A204.1 (cell line): Measurements from ENCODE around the gene ACER3.
"Not testable (repeated sequence)": the region's sequence is repeated elsewhere in the genome, so short reads cannot be mapped to it uniquely, and the experiment has no call there.

Experiments used
- FAIRE-seq: peaks from 2 replicates; lab custom pipeline; 2012; peaks lifted over from hg19 to GRCh38; lab: Jason Lieb, UNC

The ACER3 gene

DNA sequence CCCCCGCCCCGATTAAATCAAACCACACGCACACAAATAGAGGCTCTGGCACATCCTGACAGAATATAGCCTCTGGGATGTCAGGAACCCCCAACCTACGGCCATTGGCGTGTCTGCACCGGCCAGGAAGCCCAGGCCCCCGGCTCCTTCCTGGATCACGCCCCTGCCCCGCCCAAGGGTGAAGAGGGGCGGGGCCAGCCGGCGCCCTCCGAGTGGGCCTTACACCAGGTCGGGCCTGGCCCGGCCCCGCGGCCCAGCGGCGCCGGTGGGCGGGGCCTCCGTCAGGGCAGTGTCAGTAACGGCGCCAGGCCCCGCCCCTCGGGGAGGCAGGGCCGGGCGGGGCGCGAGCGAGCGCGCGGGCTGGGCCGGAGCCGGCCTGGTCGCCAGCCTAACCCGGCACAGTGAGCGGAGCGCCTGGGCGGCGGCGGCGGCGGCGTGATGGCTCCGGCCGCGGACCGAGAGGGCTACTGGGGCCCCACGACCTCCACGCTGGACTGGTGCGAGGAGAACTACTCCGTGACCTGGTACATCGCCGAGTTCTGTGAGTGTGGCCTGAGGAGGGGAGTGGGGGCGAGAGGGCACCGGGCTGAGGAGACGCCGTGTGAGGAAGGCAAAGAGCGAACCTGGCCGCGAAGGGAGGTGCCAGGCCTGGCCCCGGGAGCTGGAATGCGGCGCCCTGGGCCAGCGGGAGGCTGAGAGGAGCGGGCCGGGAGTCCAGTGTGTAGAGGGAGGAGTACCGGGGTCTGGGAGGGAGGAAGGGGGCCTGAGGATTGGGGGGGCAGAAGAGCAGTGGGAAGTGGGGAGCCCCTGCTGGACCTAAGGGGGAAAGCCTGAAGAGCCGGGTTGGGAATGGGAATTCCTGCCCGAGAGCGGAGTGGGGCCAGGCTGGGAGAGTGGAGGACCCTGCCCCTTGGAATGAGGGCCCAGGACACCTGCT, at the start of gene ACER3:
TSS of gene ACER3 (plus strand) at position 380 of the 937 bp plus-strand sequence. CDS start at position 439, 59 bp downstream.
- FAIRE-seq, result no peak

DNA sequence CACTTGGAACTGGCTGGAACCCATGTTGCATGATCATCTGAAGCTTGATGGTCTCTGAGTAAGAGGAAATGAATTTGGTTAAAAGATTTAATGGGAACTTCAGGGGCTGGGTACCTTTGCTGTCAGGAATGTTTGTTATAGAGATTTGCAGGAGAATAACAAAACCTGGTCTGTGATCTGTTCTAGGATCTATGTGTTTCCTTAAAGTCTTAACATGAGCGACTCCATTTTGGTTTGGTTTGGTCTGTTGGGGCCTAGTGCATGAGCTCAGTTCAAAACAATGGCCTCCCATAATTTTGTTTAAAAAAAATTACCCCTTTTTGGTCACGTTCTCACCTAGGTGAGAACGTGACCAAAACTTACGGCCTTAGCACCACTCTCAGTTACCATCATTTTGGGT, 49.5 kb upstream of the ACER3 start:
- no peak for FAIRE-seq

DNA sequence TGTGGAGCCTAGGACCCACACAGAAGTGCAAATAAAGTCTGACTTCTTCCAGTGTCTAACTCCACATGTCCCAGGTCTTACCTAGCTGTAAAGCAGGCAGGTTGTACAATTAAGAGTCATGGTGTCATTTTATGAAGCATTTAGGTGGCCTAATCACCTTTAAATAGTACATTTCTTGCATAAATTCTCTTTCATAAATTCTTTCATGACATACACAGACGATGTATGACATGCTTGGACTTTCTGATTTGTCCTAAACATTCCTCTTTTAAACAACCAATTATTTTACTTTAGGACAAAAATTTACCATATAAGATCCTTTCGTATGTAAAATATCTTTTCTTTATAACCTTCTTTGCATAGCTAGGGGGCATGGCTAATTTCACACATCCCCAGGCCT, 46.3 kb upstream of the ACER3 start:
- no peak for FAIRE-seq

DNA sequence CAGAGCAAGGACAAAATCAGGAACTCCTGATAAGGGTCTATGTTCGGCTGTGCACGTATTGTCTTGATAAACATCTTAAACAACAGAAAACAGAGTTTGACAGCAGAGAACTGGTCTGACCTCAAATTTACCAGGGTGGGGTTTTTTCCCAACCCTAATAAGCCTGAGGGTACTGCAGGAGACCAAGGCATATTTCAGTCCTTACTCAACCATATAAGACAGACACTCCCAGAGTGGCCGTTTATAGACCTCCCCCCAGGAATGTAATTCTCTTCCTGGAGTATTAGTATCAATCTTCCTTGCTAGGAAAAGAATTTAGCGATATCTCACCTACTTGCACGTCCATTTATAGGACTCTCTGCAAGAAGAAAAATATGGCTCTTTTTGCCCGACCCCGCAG, 45.0 kb upstream of the ACER3 start:
- FAIRE-seq, result not testable (repeated sequence)

DNA sequence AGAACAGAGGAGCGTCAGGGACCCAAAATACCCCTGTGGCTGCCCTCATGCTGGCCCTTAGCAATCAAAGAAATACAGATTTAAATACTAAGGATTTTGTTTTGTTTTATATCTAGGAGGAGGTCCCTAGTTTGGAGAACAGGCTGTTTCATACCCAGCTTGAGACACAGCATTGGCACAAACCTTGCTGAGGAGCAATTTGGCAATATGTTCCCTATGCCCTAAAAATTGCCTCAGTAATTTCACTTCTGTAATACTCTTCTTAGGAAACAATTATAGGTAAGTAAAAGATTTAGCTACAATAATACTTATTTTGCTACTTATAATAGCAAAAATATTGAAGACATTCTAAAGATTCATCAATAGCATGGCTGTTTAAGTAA, 40.5 kb upstream of the ACER3 start:
- no peak for FAIRE-seq

DNA sequence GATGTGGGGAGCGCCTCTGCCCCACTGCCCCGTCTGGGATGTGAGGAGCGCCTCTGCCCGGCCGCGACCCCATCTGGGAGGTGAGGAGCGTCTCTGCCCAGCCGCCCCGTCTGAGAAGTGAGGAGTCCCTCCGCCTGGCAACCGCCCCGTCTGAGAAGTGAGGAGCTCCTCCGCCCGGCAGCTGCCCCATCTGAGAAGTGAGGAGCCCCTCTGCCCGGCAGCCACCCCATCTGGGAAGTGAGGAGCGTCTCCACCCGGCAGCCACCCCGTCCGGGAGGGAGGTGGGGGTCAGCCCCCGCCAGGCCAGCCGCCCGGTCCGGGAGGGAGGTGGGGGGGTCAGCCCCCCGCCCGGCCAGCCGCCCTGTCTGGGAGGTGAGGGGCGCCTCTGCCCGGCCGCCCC, 39.3 kb upstream of the ACER3 start:
- FAIRE-seq, result not testable (repeated sequence)

DNA sequence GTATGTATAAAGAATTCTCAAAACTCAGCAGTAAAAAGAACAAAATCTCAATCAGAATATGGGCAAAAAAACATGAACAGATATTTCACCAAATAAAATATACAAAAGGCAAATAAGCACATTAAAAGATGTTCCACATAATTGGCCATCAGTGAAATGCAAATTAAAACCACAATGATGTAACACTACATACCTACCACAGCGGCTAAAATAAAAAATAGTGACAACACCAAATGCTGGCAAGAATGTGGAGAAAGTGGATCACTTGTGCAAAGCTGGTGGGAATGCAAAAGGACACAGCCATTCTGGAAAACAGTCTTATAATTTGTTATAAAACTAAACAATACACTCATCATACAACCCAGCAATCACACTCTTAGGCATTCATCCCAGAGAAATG, 38.3 kb upstream of the ACER3 start:
- FAIRE-seq, result no peak

DNA sequence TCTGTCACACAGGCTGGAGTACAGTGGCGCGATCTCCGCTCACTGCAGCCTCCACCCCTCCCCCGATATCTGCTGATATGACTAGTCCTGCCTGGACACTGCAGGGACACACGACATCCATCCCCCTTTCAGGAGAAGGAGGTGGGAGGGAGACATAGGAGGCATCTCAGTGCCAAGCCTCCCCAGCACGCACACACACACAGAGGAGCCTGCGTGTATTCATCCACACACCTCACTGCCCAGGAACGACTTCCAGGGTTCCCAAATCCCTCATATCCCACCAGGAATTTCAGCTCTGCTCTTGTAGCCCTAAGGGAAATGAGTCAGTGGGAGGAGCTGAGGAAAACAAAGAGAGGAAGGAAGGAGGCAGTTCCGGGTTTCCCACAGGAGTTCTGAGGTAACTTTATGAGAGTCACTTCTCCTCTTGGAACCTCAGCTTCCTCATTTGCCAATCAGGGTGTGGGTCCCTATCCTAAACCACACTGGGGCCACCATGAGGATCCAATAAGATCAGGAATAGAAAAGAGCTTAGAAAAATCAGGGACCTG, 37.2 kb upstream of the ACER3 start:
- no peak for FAIRE-seq

DNA sequence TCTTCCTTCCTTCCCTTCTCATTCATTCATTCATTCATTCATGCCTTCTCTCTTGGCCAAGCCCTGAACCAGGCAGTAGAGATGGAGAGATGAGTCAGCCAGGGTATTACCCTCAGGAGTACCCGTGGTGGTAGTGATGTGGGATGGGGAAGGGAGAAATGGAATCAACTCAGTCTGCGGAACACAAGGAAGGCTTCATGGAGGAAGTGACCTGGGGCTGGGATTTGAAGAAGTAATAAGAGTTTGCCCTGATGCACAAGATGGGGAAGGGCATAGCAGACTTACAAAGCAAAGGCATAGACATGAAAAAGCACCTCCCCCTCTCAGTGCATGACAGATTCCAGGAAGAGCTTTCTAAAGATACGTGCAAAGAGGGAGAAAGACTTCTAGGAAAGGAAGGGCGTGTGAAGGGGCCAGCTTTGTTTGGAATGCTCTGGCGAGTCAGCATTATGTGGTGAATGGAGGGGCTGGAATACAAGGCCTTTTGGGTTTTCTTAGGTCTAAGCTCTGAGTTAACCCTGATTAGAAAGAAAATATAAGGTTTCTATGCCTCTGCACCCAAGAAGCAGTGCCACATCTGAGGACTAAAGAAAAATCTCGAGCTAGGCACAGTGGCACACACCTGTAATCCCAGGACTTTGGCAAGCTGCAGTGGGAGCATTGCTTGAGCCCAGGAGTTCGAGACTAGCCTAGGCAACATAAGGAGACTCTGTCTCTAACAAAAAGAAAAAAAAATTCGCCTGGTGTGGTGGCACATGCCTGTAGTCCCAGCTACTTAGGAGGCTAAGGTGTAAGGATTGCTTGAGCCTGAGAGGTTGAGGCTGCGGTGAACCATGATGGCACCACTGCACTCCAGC, 36.4 kb upstream of the ACER3 start:
- no peak for FAIRE-seq

DNA sequence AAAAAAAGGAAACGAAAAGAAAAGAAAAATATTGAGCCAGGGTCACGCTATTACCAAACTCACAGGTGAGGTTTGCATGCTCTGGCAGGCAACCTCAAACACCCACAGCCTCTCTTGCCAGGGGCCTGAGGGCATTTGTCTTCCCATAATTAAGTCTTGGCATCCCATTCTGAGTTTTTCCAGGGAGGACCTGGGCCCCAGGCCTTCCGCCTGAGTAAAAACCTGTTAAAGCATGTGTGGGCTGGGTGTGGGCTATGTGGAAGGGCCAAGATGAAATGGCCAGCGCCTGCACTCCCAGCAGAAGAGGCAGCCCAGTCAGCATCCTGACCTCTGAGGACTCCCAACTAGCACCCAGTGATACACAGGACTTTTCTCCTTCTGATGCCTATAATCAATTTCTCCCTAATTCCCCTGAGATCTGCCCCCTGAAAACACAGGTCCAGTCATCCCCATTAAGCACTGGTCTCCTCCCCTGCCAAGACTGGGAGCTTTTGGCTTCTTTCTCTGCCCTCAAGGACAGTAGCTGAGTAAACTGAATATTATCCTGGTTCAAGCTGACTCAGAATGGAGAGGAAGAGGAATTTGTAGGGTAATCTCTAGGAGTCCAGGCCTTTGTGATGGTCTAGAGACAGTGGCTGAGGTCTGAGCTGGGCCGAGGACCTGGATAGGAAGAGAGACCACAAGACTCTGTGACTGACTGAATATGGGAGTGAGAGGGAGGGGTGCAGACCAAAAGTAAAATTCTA, 35.6 kb upstream of the ACER3 start:
- no peak for FAIRE-seq

DNA sequence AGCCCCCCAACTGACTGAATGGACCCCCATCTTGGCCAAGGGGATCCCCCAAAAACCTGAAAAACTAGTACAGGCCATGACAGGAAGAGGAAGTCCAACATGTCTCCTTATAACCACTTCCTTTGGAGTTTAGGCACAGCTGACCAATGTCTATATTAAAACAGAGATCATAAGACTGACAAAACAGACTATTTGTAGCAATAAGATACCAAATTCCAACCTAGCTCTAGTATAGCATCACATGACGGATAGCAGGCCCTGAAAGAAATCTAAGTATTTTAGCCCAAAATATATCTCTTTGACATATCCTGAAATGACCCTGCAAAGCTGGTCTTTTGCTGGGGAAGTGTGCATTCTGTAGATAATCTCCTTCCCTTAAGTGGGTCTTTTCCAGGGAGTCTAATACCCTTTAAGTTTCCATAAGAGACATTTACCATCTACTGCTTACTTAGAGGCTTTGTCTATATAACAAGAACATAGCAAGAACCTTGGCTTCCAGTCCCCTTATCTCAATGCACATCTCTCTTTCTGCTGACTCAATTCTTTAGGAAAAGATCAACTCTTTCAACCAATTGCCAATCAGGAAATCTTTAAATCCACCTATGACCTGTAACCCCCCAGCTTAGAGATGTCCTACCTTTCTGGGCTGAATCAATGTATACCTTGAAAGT, 34.9 kb upstream of the ACER3 start:
- FAIRE-seq, result no peak

DNA sequence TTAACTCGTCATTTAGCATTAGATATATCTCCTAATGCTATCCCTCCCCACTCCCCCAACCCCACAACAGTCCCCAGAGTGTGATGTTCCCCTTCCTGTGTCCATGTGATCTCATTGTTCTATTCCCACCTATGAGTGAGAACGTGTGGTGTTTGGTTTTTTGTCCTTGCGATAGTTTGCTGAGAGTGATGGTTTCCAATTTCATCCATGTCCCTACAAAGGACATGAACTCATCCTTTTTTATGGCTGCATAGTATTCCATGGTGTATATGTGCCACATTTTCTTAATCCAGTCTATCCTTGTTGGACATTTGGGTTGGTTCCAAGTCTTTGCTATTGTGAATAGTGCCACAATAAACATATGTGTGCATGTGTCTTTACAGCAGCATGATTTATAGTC, 34.2 kb upstream of the ACER3 start:
- not testable (repeated sequence) for FAIRE-seq

DNA sequence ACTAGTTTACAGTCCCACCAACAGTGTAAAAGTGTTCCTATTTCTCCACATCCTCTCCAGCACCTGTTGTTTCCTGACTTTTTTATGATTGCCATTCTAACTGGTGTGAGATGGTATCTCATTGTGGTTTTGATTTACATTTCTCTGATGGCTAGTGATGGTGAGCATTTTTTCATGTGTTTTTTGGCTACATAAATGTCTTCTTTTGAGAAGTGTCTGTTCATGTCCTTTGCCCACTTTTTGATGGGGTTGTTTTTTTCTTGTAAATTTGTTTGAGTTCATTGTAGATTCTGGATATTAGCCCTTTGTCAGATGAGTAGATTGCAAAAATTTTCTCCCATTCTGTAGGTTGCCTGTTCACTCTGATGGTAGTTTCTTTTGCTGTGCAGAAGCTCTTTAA, 33.7 kb upstream of the ACER3 start:
- not testable (repeated sequence) for FAIRE-seq

DNA sequence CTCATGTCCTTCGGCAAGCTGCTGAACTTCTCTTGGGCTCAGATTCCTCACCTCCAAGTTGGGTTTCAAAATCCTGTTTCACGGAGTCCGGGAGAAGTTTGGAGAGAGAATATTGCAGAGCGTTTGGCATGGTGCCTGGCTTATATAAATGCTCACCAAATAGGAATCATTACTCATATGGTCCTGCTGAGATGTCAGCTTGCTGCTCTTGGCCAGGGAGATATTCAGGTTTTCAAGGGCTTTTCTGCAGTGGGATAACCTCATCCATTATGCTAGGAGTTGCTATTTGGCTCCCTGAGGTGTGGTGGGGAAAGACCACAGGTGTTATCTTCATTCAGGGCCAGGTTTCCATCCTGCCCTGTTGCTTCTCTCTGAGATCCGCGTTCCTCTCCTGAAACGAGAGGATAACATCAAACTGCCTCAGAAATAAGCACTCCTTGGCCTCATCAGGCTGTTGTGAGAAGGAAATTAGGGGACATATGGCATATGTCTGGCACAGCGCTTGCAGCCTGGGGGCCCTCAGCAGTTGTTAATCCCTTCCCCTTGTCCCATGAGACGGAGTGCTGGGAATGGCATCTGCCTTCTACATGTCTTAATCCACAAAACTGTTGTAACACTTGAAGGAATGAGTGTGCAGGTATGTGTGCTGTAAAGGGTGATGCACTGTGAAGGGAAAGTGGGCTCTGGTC, 29.9 kb upstream of the ACER3 start:
- FAIRE-seq, result no peak

DNA sequence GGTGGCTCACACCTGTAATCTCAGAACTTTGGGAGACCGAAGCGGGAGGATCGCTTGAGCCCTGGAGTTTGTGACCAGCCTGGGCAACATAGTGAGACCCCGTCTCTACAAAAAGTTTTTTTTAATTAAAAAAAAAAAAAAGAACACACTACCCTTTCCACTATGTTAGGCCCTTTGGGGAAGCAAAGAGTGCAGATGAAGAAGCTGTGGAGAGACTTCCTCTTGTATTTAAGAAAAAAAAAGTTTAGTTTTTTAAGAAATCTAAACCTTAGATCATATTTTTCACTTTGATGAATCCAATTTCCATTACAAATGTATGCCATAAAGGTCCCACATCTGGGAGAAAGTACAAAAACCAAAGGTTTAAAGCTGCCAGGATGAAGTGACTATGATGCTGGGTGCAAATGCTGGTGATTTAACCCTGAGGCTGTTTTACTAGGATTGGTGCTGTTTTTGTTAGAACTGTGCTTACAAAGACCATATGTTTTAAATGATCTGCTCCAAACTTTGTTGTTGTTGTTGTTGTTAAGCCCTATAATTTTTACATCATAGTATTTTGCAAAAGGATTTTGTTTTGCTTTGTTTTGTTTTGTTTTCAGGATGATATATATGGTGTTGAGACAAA, 28.9 kb upstream of the ACER3 start:
- no peak for FAIRE-seq

DNA sequence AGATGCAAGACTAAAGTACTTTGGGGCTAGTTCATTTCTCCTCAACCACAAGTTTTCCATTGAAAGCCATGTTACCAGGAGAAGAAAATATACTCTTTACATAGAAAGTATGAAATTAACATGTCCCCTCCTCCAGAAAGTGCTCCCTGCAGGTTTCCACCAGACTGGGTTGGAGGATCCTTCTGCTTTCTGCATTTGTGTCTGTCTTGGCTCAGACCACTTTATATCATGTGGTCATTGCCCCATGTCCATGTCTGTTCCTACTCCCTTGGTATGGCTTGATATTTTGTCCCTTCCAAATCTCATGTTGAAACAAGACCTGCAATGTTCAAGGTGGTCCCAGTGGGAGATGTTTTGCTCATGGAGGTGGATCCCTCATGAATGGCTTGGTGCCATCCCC, 28.4 kb upstream of the ACER3 start:
- FAIRE-seq, result no peak

DNA sequence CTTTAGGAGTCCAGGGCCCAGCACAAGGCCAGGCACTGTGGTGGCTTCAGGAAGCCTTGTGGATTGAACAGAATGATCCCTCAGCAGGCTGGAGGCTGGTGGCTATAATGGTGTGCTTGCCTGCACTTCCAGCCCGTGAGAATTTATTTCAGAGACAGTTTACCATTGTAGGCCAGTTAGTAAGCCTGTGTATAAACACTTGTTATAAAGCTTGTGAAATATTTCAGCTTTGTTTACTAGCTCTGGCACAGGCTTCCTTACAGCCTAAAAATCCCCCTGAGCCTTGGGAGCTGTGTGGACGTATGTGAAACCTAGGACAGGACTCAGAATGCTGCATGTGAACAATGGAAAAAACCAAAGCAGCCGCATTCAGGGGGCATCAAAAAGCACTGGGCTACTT, 26.6 kb upstream of the ACER3 start:
- FAIRE-seq, result no peak

DNA sequence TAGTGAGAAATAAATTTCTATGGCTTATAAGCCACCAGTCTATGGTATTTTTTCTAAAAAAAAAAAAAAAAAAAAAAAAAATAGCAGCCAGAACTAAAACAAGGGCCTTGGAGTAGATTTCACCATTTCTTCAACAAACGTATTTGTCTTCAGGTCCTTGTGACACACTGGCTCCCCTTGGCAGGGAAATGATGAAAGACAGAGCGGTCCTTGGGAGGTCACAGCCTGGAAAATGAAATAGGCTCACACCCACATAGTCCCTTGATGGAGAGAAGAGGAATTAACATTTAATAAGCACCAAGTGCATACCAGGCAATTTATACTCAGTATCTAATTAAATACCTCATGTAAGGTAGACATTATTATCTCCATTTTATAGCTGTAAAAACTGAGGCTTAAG, 25.7 kb upstream of the ACER3 start:
- no peak for FAIRE-seq

DNA sequence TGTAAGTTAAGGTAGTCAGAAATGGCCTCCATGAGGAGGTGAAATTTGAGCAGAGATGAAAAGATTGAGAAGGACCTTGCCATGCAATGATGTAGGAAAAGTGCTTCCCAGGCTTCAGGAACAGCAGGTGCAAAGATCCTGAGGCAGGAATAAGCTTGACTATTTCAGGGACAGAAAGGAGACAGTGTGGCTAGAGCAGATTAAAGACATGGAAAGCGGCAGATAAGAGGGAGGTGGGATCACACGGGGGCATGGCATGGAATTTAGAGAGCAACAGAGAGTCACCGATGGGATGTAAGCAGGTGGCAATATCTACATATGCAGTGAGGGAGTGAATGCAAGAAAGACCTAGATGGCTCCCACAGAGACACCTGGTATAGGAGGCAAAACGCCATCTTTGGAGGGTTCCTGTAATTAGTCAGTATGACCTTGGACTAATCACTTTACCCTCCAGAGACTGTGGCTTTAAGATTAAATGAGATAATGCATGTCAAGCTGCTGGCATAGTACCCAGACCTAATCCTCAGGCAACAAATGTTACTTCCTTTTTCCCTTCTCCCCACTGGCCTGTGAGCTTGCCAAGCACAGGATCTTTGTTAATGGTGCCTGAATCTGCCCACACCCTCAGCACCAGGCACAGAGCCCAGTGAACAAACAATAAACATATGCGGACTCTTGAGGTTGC, 24.6 kb upstream of the ACER3 start:
- no peak for FAIRE-seq
